G401 (cell line): Measurements from ENCODE around the gene SLC25A47. TPM values are rescaled to one million over a fixed set of nuclear protein-coding genes. Genes with fewer than 3 reads are reported as not detected.
"Not testable (repeated sequence)": the region's sequence is repeated elsewhere in the genome, so short reads cannot be mapped to it uniquely, and the experiment has no call there.

ENCODE experiments used
- DNase-seq: peaks from one replicate; pipeline ENCODE4 v3.0.0-alpha.2; 2015; ENCODE audit warnings: low spot score
- in situ Hi-C: cut with HindIII; loops from 2 replicates; pipeline ENCODE4 v1.10.0; 2016; ENCODE audit warnings: low sequenced_read_pairs, mixed read lengths
- total RNA-seq: library from RNA; depleted of rRNA; stranded (reverse); fragments of >200 nt; shearing (Covaris generic); gene quantifications from 2 replicates; pipeline ENCODE4 v1.2.3, GENCODE V29; 2014

SLC25A47 gene
- total RNA-seq, 1 experiment from 2014 or later: not detected

DNA sequence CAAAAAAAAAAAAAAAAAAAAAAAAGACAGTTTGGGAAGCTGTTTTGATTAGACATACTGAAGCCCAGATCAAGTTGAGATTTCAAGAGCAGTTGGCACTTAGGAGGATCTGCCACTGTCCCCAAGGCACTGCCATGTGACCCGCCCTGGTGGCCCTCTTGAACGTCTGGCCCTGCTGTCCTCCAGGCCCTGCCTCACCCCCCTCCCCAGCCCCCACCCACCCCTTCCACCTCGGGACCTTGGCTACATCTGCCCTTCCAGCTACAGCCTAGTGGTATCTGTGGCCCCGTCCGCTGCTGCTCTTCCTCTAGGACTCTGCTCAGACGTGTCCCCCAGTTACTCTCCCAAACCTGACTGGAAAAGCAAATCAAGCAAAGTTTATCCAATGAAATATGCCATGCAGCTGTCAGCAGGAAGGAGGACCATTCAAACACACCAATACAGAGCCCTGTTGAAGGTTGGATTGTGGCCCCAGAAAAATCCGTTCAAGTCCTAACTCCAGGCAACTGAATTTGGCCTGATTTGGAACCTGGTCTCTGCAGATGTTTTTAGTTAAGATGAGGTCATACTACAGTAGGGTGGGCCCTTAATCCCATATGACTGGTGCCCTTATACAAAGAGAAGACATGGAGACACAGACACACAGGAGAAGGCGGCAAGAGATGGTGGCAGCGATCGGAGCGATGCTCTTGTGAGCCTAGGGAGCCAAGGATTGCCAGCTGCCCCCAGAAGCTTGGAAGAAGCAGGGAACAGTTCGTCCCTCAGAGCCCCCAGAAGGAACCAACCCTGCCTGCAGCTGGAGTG lies 34.6 kb upstream of the SLC25A47 start:
- in situ Hi-C loops: no loop called here
- no peak for DNase-seq

DNA sequence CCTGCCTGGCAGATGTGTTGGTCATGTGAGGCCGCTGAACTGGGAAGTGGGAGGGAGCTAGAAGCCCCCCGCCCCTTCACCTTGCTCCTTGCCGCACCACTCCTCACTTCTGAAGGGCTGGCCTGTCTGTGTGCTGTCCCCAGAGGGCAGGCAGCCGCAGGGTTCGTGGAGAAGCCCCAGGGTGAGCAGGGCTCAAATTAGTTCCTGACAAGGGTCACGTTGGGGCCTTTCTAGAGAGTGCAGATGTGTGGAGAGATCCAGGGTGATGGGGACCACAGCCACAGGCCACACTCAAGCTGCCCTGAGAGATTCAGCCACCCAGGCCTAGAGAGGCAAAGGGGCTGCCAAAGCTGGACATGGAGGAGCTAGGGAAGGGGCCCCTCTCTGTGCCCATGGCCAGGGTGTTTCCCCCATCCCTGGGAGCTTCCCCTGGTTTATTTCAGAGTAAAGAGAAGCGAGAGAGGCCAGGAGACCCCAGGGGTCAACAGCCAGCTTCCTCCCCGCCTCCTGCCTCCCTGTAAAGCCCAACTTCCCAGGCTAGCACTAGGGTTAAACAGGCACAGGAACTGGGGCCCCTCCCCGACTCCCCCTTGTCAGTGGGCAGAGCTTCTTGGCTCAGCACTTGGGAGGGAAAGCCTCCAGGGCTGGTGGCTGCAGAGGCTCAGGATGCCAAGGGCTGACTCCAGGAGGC lies 33.1 kb upstream of the SLC25A47 start:
- no peak for DNase-seq

DNA sequence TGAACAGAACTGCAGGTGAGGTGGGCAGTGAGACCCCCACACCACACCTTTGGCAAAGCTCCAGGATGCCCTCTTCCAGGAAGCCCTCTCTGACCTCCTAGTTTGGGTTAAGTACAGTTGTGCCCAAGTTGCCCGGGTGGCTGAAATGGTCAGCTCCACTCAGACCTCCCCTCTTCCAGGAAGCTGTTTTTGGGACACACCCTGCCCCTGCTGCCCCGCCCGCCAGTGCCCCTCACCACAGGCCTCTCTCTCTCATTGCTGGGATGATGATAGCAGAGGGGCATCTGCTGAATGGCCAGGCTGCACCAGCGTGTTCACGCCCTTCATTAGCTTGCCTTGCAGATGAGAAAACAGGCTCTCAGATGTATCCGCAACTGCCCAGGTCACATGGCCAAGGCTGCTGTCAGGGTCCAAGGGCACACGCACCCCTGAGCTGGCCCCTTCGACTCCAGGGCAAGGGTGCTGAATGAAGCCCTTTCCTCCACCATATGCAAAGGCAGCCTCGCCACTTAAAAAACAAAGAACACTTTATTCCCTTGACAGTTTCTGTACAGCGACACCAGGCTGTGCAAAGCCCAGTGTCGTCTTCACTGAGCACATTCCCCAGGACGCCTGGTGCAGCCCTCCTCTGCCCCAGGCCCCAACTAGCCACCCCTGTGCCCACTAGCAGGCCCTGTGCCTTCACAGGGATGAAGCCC lies 32.4 kb upstream of the SLC25A47 start:
- no peak for DNase-seq
- in situ Hi-C loops: no loop called here

More for the DNA sequence above, 33.1 kb upstream of the SLC25A47 start:
- in situ Hi-C loops: no loop called here

DNA sequence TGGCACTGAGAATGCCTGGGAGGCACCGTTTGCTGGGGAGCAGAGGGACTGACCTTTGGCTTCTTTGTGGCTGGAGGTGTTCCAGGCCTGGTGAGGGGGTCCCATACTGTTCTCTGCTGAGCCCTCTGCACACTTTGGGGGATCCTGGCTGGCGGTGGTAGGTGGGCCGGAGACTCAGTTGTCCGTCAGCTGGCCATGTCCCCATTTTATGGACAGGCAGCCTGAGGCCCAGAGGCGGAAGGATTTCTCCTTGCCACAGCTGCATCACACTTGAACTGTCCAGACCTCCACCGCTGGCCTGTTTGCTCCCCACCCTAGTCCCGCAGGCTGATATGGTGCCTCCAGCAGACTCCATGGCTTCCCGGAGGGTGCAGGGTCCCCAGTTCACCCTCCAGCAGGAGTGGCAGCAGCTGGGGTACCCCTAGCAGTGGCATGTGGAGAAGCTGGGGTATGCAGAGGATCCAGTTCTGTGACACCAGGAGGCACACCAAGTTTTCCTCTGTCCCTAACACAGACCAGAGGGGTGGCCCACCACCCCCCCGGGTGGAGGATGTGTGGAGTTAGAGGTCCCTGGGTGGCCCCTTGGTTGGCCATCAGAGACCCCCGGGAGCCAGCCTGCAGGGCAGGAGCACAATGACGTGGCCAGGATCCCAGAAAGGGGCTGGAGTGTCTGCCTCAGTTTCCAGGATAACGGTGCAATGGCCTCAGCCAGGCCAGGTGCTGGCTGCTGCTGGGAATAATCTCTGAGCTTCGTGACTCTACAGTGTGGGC lies 31.6 kb upstream of the SLC25A47 start:
- DNase-seq: no peak
- in situ Hi-C loops: no loop called here

GRCh38 chr14:100292301-100292775 lies 30.8 kb upstream of the SLC25A47 start:
- DNase-seq: no peak
- in situ Hi-C loops: no loop called here

DNA sequence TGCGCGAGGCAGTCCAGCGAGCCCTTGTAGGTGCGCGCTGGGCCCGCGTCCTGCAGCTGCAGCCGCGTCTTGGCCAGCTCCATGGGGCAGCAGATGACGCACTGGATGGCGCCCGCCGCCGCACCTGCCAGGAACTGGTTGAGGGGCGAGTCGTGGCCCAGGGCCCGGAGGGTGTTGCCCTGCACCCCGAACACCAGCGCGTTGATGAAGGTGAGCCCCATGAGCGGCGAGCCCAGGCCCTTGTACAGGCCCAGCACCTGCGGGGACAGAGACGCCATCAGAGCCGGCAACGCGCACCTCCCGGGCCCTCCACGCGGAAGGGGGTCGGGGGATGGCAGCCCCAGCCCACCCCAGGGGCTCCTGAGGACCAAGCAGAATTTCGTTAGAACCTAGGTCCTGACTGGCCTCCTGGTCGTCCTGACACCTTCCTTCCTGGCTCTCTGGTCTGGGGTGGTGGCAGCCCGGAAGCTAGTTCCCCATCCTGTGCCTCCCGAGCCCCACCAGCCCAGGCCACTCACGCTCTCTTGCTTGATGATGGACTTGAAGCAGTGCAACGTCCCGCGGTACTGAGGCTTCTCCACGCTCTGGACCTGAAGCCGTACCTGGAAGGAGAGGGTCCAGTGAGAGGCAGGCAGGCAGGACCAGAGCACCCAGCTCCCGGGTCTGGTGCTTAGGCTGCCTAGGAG lies 30.2 kb upstream of the SLC25A47 start:
- no peak for DNase-seq

DNA sequence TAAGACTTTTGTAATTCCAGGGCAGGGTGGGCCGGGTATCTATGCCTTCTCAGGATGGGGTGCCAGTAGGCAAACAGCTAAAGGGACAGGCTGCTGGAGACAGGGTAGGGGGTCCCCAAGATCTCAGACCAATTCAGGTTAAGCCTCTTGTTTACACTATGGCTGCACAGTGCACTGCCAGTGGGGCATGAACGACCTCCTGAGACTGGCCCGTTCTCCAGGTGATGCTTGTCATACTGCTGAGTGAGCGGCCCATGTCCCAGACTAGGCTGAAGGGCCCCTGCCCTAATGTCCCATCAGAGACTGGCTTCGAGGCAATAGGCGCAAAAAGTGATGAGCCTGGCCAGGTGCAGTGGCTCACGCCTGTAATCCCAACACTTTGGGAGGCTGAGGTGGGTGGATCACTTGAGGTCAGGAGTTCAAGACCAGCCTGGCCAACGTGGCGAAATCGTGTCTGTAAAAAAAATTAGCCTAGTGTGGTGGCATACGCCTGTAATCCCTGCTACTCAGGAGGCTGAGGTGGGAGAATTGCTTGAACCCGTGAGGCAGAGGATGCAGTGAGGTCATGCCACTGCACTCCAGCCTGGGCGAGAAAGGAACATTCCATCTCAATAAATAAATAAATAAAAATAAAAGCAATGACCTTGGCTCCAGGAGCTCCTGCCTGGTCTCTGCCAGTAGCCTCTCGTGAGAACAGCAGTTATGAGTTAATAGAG lies 29.5 kb upstream of the SLC25A47 start:
- DNase-seq: no peak
- in situ Hi-C loops: no loop called here

More for the DNA sequence above, 30.2 kb upstream of the SLC25A47 start:
- in situ Hi-C loops: no loop called here

DNA sequence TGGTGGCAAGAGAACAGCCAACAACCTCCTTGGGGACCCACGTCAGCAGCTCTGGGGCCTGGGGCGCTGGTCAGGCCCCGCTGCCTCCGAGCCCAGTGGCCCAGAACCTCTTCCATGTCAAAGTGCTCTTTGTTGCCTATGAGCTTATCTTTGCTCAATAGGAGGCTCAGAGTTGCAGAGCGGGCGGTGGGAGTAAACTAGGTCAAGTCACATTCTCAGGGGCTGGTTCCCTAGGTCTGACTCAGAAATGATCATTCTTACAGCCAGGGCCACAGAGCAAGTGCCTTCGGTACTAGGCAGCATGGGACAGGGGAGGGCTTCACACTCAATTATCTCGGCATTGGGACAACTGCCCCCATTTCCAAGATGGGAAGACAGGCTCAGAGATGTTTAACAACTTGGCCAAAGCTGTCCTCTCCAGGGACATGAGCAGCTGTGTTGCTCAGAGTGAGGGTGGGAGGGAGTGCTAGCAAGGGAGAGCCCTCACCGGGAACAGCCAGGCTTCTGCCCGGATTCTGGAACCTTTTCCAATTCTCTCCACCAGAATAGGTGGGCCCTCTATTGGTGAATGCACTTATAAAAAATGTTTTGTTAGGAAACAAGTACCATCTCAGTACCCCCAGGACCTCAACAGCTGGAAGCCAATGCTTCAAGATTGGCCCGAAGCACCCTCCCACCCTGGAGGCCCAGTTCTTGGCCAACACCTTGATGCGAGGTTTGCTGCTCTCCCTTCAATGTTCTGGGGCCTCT lies 28.8 kb upstream of the SLC25A47 start:
- in situ Hi-C loops: no loop called here
- DNase-seq: no peak

GRCh38 chr14:100294963-100295330 lies 28.2 kb upstream of the SLC25A47 start:
- no peak for DNase-seq
- in situ Hi-C loops: no loop called here

GRCh38 chr14:100295376-100296105 lies 27.6 kb upstream of the SLC25A47 start:
- in situ Hi-C loops: no loop called here
- DNase-seq: no peak

GRCh38 chr14:100296106-100296651 lies 27.0 kb upstream of the SLC25A47 start:
- no peak for DNase-seq
- in situ Hi-C loops: no loop called here

DNA sequence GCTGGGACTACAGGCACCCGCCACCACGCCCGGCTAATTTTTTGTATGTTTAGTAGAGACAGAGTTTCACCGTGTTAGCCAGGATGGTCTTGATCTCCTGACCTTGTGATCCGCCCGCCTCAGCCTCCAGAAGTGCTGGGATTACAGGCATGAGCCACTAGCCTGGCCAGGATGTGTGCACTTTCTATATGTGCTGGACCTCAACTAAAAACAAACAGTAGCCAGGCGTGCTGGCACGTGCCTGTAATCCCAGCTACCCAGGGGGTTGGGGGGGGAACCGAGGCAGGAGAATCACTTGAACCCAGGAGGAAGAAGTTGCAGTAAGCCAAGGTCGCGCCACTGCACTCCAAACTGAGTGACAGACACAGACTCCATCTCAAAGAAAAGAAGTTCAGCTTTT lies 26.4 kb upstream of the SLC25A47 start:
- in situ Hi-C loops, DNase-seq: not testable (repeated sequence)

DNA sequence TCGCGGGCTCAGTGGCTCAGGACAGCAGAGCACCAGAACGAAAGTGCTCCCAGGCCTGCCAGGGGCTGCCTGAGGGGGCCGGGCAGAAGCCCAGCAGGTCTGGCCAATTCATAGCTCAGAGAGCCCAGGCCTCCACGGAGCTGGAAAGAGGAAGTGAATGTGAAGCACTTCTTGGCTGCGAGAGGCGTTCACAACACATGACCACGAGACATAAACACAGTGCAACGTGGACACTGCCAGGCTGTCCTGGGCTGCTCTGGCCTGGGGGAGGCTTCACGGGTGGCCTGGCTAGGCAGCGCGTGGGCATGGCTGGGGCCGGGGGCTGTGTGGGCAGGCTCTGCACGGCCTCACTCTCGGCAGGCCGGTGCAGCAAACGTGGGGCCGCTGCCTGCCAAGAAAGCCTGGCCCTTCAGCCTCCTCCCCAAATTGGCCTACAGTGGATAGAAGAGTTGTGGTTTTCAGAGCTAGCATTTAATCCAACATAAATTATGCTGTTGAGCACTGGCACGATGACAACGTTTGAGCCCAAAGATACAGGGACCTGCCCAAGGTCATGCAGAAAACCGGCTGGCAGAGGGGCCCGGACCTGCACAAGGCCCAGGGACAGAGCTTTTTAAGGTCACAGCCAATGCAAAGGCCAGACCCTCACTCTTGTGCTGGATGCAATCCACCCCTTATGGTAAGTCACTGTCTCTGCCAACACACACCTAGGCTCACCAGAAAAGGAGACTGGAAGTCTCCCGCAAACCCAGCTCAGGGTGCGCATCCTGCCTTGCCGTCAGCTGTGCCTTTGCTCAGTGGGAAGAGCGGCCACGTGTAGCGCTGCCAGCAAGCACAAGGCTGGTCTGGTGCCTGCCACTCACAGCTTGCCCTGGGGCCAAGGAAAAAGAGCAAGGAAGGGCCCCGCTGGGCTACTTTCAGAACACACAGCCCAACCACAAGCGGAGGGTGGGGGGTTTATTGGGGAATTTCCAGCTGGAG lies 25.5 kb upstream of the SLC25A47 start:
- in situ Hi-C loops: no loop called here
- peak; percentile 77 for DNase-seq

GRCh38 chr14:100298551-100299237 lies 24.4 kb upstream of the SLC25A47 start:
- in situ Hi-C loops: no loop called here
- no peak for DNase-seq

GRCh38 chr14:100299238-100299560 lies 23.9 kb upstream of the SLC25A47 start:
- in situ Hi-C loops: no loop called here
- no peak for DNase-seq
